H9 (cell line): Measurements from ENCODE around the gene PTPN23. TPM values are rescaled to one million over a fixed set of nuclear protein-coding genes. Genes with fewer than 3 reads are reported as not detected.

Experiments
- DNase-seq: peaks from one replicate; pipeline ENCODE4 v3.0.0-alpha.2; 2017
- H2AFZ ChIP-seq: one replicate; pipeline ENCODE4 v1.6.1; 2013; ENCODE audit warnings: mild to moderate bottlenecking, low read length, control low read depth, moderate library complexity
- H2AK5ac ChIP-seq: 2 replicates; pipeline ENCODE4 v1.6.1; 2013; ENCODE audit warnings: low read length, control low read depth, mixed read lengths; ENCODE audit not compliant: insufficient read length
- H2BK120ac ChIP-seq: one replicate; pipeline ENCODE4 v1.6.1; 2013; ENCODE audit warnings: low read depth, mild to moderate bottlenecking, low read length, control low read depth, inconsistent platforms; ENCODE audit not compliant: poor library complexity, severe bottlenecking
- H2BK12ac ChIP-seq: 2 replicates; pipeline ENCODE4 v1.6.1; 2013; ENCODE audit warnings: low read length, control low read depth, mixed read lengths, low read depth; ENCODE audit not compliant: insufficient read length
- H2BK15ac ChIP-seq: 2 replicates; pipeline ENCODE4 v1.6.1; 2013; ENCODE audit warnings: low read depth, low read length, control low read depth
- H2BK20ac ChIP-seq: one replicate; pipeline ENCODE4 v1.6.1; 2013; ENCODE audit warnings: low read depth, mild to moderate bottlenecking, low read length, control low read depth, inconsistent platforms; ENCODE audit not compliant: poor library complexity, severe bottlenecking
- H2BK5ac ChIP-seq: 2 replicates; pipeline ENCODE4 v1.6.1; 2013; ENCODE audit warnings: low read length, control low read depth, mixed read lengths; ENCODE audit not compliant: insufficient read length
- H3K14ac ChIP-seq: 2 replicates; pipeline ENCODE4 v1.6.1; 2013; ENCODE audit warnings: low read length, control low read depth; ENCODE audit not compliant: insufficient read depth
- H3K18ac ChIP-seq: 2 replicates; pipeline ENCODE4 v1.6.1; 2013; ENCODE audit warnings: low read depth, mild to moderate bottlenecking, mixed read lengths, low read length, control low read depth; ENCODE audit not compliant: insufficient read length
- H3K23ac ChIP-seq: 2 replicates; pipeline ENCODE4 v1.6.1; 2013; ENCODE audit warnings: low read length, control low read depth, mixed read lengths, low read depth; ENCODE audit not compliant: insufficient read length
- H3K23me2 ChIP-seq: 2 replicates; pipeline ENCODE4 v1.6.1; 2013; ENCODE audit warnings: low read depth, mild to moderate bottlenecking, mixed read lengths, low read length, control low read depth; ENCODE audit not compliant: insufficient read length, poor library complexity, severe bottlenecking
- H3K27ac ChIP-seq: 2 replicates; pipeline ENCODE4 v1.5.1; 2013; ENCODE audit warnings: low read length, control low read depth, mixed read lengths, low read depth; ENCODE audit not compliant: insufficient read length
- H3K27me3 ChIP-seq: 2 replicates; pipeline ENCODE4 v1.6.1; 2013; ENCODE audit warnings: low read length, control low read depth, inconsistent platforms; ENCODE audit not compliant: insufficient read depth
- H3K4ac ChIP-seq: 2 replicates; pipeline ENCODE4 v1.6.1; 2013; ENCODE audit warnings: low read depth, mild to moderate bottlenecking, control low read depth, inconsistent platforms, low read length, moderate library complexity
- H3K4me1 ChIP-seq: 2 replicates; pipeline ENCODE4 v1.6.1; 2013; ENCODE audit warnings: low read length, control low read depth, inconsistent platforms; ENCODE audit not compliant: insufficient read depth
- H3K4me2 ChIP-seq: 2 replicates; pipeline ENCODE4 v1.6.1; 2013; ENCODE audit warnings: low read length, control low read depth, mixed read lengths; ENCODE audit not compliant: insufficient read length, insufficient read depth
- H3K56ac ChIP-seq: 2 replicates; pipeline ENCODE4 v1.6.1; 2013; ENCODE audit warnings: low read depth, mild to moderate bottlenecking, mixed read lengths, low read length, control low read depth; ENCODE audit not compliant: insufficient read length
- H3K79me1 ChIP-seq: 2 replicates; pipeline ENCODE4 v1.6.1; 2013; ENCODE audit warnings: low read depth, mild to moderate bottlenecking, moderate library complexity, low read length, control low read depth, inconsistent platforms; ENCODE audit not compliant: insufficient read depth, poor library complexity, severe bottlenecking
- H3K79me2 ChIP-seq: 2 replicates; pipeline ENCODE4 v1.6.1; 2013; ENCODE audit warnings: low read length, control low read depth, inconsistent platforms; ENCODE audit not compliant: insufficient read depth
- H3K9ac ChIP-seq: 2 replicates; pipeline ENCODE4 v1.6.1; 2013; ENCODE audit warnings: low read length, control low read depth, mixed read lengths; ENCODE audit not compliant: insufficient read length; ENCODE audit errors: extremely low read depth
- H3K9me3 ChIP-seq: one replicate; pipeline ENCODE4 v1.6.1; 2013; ENCODE audit warnings: low read depth, low read length, inconsistent platforms; ENCODE audit not compliant: control insufficient read depth
- H3T11ph ChIP-seq: one replicate; pipeline ENCODE4 v1.6.1; 2013; ENCODE audit warnings: mild to moderate bottlenecking, low read length, control low read depth, inconsistent platforms
- H4K20me1 ChIP-seq: one replicate; pipeline ENCODE4 v1.6.1; 2013; ENCODE audit not compliant: control insufficient read depth, insufficient read length, insufficient read depth
- H4K5ac ChIP-seq: 2 replicates; pipeline ENCODE4 v1.6.1; 2013; ENCODE audit warnings: low read depth, mild to moderate bottlenecking, mixed read lengths, low read length, control low read depth; ENCODE audit not compliant: insufficient read length
- H4K8ac ChIP-seq: replicated peaks from 2 replicates; pipeline ENCODE4 v1.6.1; 2013; ENCODE audit warnings: low read length, control low read depth, mixed read lengths, low read depth; ENCODE audit not compliant: insufficient read length
- H4K91ac ChIP-seq: 2 replicates; pipeline ENCODE4 v1.6.1; 2013; ENCODE audit warnings: low read depth, mild to moderate bottlenecking, moderate library complexity, mixed read lengths, low read length, control low read depth; ENCODE audit not compliant: insufficient read length
- H3K27ac Mint-ChIP-seq, 3 experiments: 2 replicates in 2 of 3; 3 replicates in 1 of 3; pipeline ENCODE4 v1.8.0; 2020 to 2021; ENCODE audit warnings: mixed read lengths in 3 of 3, mild to moderate bottlenecking in 1 of 3, moderate library complexity in 1 of 3
- H3K27me3 Mint-ChIP-seq: 2 replicates; pipeline ENCODE4 v1.8.0; 2021; ENCODE audit warnings: low read depth, mild to moderate bottlenecking, moderate library complexity, mixed read lengths
- H3K36me3 Mint-ChIP-seq, 3 experiments: 2 replicates in 2 of 3; 3 replicates in 1 of 3; pipeline ENCODE4 v1.8.0; 2020 to 2021; ENCODE audit warnings: low read depth in 3 of 3, mixed read lengths in 3 of 3; ENCODE audit not compliant: insufficient read depth in 1 of 3
- H3K4me1 Mint-ChIP-seq, 2 experiments: 2 replicates each; pipeline ENCODE4 v1.8.0; 2020; ENCODE audit warnings: mixed read lengths in 2 of 2
- H3K4me3 Mint-ChIP-seq, 2 experiments: 2 replicates in 1 of 2; 3 replicates in 1 of 2; pipeline ENCODE4 v1.8.0; 2020 to 2021; ENCODE audit warnings: mild to moderate bottlenecking in 2 of 2, mixed read lengths in 2 of 2, moderate library complexity in 1 of 2
- H3K9me3 Mint-ChIP-seq, 2 experiments: 2 replicates in 1 of 2; 3 replicates in 1 of 2; pipeline ENCODE4 v1.8.0; 2020; ENCODE audit warnings: mild to moderate bottlenecking in 2 of 2, mixed read lengths in 2 of 2, moderate library complexity in 1 of 2
- WGBS: extraction: QIAGEN DNeasy Blood & Tissue Kit; methylation state at CpG from one replicate; pipeline ENCODE4 v1.1.7; 2013; ENCODE audit warnings: missing lambda C conversion rate, low lambda C conversion rate, mixed read lengths; ENCODE audit not compliant: insufficient read length; ENCODE audit errors: extremely low coverage; 5-methylcytosine and 5-hydroxymethylcytosine counted together
- total RNA-seq: library from RNA; stranded (reverse); gene quantifications from 2 replicates; pipeline ENCODE4 v1.2.1, GENCODE V29; 2021
- TF ChIP-seq, protein P1 (sequence below): fragments of 200-600 bp; sonication (generic); conservative IDR thresholded peaks from 3 replicates; pipeline ENCODE4 v1.8.0; 2021; ENCODE audit warnings: antibody characterized with exemption, mild to moderate bottlenecking

The PTPN23 gene
- total RNA-seq, 1 experiment from 2014 or later: 42.2 TPM

DNA sequence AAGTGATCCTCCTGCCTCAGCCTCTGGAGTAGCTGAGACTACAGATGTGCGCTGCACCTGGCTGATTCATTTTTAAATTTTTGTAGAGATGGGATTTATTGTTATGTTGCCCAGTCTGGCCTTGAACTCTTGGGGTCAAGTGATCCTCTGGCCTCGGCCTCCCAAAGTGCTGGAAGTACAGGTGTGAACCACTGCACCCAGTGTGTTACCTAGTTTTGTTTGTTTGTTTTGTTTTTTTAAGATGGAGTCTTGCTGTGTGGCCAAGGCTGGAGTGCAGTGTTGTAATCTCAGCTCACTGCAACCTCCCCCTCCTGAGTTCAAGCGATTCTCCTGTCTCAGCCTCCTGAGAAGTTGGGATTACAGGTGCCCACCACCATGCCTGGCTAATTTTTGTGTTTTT, 12.1 kb downstream of the PTPN23 start:
- Histone ChIP-seq H2BK5ac (no peak overlapping the region), H4K8ac (no peak overlapping the region), H2AFZ (no peak overlapping the region), H3K23me2 (no peaks in the 10 kb centered on the region), H2BK120ac (no peak overlapping the region), H3T11ph (no peak overlapping the region), H2AK5ac (no peak overlapping the region), H4K20me1 (no peaks in the 10 kb centered on the region), H3K23ac (no peak overlapping the region), H4K5ac (no peak overlapping the region), H3K9me3 (no peaks in the 10 kb centered on the region), H3K79me1 (peaks cover 3% of the 10 kb centered on the region), H3K56ac (no peak overlapping the region), H3K14ac (no peak overlapping the region), H2BK15ac (no peak overlapping the region), H3K79me2 (no peaks in the 10 kb centered on the region; the same call in 1 of the 2 replicates), H2BK20ac (no peak overlapping the region), H3K27ac (no peak overlapping the region), H3K4me2 (no peak overlapping the region), H3K4ac (no peak overlapping the region), H3K4me1 (peaks cover 3% of the 10 kb centered on the region; the same call in 1 of the 2 replicates), H3K9ac (no peak overlapping the region), H4K91ac (no peak overlapping the region), H3K27me3 (no peaks in the 10 kb centered on the region), H3K18ac (no peak overlapping the region), H2BK12ac (no peak overlapping the region)
- TF ChIP-seq, protein P1, sequence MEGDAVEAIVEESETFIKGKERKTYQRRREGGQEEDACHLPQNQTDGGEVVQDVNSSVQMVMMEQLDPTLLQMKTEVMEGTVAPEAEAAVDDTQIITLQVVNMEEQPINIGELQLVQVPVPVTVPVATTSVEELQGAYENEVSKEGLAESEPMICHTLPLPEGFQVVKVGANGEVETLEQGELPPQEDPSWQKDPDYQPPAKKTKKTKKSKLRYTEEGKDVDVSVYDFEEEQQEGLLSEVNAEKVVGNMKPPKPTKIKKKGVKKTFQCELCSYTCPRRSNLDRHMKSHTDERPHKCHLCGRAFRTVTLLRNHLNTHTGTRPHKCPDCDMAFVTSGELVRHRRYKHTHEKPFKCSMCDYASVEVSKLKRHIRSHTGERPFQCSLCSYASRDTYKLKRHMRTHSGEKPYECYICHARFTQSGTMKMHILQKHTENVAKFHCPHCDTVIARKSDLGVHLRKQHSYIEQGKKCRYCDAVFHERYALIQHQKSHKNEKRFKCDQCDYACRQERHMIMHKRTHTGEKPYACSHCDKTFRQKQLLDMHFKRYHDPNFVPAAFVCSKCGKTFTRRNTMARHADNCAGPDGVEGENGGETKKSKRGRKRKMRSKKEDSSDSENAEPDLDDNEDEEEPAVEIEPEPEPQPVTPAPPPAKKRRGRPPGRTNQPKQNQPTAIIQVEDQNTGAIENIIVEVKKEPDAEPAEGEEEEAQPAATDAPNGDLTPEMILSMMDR: no peak
- WGBS: no CpG with 5 or more reads among the region's 3 CpGs
- Mint-ChIP-seq H3K4me1 (peaks cover 5 to 7% of the 10 kb centered on the region in 2 experiments), H3K9me3 (no peaks in the 10 kb centered on the region), H3K4me3 (no peak overlapping the region), H3K27ac (no peak overlapping the region), H3K36me3 (peaks cover 5 to 13% (median 12%) of the 10 kb centered on the region in 3 experiments; a peak in 6 of 7 replicates), H3K27me3 (no peaks in the 10 kb centered on the region)
- DNase-seq: no peak
